HK-2 (cell line): ENCODE data around the gene CPEB4.
A peak's percentile ranks its signal among the peaks of the same experiment; 100 is the strongest.

Experiments
- DNase-seq: peaks from one replicate; pipeline ENCODE4 v3.0.0-alpha.2; 2018; ENCODE audit not compliant: unreplicated experiment

Gene CPEB4

DNA sequence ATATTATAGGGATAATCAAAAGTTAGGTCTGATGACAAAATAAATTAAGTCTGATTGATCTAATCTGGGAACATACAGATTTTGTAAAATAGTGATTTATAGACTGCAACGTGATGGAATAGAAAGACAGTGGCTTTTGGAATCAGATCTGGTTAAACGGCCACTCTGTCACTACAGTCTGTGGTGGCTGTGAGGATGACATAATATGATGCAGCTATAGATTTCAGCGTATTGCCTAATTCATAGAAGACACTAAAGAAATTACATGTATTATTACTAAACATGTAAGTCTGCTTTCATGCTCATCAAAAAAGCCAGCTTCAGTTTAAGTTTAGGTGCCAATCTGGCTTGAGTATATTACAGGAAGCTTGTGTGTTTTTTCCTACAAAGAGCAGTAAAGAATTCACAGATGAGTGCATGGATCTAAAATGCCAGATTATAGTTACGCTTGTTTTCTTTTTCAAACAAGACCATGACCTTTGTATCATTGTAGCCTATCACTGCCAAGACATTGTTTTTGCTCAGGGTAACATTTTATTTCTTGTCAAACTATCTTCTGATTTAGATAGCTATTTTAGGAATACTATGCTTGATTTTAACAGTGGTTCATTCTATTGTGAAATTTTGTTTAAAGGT lies 25.7 kb downstream of the CPEB4 start:
- no peak for DNase-seq

DNA sequence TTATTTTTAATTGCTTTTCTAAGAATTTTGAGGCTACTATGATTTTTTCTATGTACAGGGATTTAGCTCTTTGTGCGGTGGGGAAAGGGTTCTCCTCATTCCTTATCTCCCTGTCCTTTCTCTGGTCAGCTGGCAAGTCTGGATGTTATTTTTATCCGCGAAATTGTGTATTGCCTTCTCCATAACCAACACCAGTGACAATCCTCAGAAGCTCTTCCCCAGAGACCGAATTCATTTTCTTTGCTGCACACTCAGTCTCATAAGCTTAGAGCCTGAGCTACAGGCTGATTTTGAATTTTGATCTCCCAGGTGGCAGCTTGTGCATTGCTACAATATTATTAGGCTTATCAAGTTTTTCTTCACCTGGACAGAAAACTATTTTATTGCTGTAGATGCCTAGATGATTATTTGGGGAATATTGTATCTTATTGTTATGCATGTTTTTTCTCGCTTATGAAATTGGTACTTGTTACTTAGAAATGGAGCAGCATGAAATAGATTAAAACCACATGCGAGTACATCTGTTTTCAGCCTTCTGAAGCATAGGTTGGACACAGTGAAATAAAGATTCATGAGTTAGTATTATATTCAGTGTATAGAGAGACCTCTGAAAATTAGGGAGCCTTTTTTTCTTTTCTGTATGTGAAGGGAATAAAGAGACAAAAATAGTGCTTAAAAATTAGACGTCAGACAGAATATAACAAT lies 27.3 kb downstream of the CPEB4 start:
- DNase-seq, result no peak

- no peak for DNase-seq
These were observed 28.1 kb downstream of the CPEB4 start for GRCh38 chr5:173916233-173916632.

GRCh38 chr5:173917788-173918786 lies 29.9 kb downstream of the CPEB4 start:
- peak; percentile 25 for DNase-seq

DNA sequence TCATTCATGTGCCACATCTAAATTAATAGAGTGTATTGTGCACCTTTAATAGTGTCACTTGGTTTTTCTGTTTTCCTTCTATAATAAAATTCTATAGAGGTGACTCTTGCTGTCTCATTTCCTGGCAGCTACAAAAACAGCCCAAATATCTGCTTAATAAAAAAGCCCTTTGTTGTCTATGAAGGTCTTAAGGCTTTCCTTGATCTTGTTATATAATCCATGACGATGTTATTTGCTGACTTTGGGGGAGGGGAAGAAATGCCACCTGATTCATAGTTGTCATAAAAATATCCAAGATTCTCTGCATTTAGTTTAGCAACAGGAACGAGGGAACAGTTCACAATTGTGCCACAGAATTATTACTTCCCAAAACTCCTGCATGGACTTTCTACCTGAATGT lies 31.3 kb downstream of the CPEB4 start:
- no peak for DNase-seq

DNA sequence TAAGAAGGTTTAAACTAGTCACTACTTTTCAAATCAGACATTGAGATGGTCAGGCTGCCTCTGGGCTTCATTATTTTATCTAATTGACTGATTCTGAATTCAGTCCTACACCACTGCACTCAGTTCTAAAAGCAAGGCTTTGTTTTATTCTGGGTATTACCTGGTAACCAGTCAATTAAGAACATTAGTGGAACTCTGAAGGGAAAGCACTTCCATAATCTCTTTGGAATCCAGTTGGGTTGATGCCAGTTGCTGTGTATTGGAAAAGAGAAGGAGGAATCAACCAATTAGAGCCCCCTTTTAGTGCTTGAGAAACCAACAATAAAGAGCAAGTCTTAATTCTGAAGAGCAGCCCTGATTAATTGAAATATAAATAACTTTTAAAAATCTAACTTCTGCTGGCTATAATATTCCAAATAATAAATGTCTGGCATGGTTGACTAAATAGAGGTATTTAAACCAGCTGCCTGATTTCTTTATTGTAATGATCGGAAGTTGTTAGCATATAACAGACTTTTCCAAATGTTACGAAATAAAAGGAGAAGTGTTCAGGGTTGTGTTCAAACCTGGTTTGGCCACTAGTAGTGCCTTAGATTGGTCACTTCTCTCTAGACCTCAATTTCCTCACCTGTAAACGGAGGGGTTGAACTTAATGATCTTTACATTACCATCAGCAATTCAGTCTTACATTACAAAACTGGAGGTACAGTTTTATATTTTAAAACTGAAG lies 32.0 kb downstream of the CPEB4 start:
- no peak for DNase-seq

GRCh38 chr5:173920866-173921555 lies 32.9 kb downstream of the CPEB4 start:
- no peak for DNase-seq

DNA sequence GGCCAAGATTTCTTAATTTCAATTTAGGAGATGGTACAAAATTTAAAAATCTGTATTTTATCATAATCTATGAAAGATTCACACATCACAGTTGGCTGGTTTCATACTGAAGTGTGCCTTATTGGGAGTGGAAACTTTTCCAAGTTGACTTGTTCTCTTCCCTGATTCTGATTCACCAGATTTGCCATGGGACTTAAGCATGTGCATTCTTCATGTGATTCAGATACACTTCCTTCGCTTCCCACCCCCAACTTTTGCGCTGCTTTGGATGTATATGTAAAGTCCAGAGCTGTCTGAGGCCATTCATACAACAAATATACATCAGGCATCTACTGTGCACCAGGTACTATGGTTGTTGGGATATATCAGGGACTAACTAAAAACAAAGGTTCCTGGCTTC lies 34.4 kb downstream of the CPEB4 start:
- DNase-seq, result no peak

DNA sequence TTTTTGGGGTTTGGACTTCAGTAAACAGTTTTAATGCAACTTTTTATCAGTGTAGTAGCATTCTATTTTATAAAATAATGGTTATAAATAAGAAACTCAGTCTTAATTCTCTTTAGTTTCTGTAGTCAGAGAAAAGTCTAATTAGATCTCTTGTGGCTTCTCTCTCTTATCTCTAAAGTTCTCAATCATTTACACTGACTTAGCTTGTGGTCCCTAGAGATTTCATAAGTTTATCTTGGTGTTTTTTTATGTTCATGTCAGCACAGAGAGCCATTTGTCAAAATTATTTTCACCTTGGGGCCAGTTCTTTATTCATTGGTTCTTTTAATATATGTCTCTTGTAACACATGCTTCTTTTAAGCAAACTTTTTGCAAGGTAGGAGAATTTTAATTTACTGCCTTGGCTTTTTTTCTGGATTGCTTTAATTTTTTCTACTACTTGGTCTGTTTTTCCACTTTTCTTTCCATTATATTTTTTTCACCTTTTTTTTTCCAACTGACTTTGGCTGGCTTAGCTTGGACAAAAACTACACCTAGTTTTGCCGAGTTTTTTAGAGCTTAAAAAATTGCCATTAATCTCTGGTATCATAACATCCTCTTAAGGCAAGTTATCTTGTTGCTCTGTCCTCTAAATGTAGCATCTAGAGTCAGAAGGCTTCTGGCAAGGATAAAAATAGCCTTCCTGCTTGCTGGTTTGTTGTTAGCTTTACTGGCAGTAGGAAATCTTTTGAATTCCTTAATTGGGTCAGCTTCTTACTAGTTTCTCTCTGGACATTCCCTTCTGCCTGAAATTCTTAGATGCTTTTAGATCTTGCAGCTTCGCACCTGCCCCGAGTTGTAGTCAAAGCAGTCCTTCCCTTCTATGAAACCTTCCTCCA lies 35.3 kb downstream of the CPEB4 start:
- DNase-seq, result no peak

GRCh38 chr5:173924899-173925298 lies 36.8 kb downstream of the CPEB4 start:
- no peak for DNase-seq

GRCh38 chr5:173925449-173926071 lies 37.4 kb downstream of the CPEB4 start:
- no peak for DNase-seq

DNA sequence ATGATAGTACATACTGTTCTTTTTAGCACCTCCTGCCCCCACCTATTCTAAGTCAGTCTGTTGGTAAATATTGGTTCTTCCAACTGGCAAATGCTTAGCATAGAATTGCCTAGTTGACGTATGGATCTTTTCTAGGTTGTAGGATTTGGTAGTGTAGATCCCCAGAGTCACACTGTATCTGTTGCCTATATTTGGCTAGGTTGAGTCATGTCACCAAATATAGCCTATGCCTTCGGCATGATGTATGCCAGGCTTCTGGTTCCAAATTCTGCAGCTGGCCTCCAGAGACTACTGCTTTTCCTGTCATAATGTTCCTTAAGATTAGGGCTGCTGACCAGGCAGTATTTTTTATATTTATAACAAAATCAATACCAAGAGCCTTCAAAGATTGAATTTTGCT lies 38.2 kb downstream of the CPEB4 start:
- no peak for DNase-seq

GRCh38 chr5:173928871-173929574 lies 40.9 kb downstream of the CPEB4 start:
- DNase-seq, result no peak

DNA sequence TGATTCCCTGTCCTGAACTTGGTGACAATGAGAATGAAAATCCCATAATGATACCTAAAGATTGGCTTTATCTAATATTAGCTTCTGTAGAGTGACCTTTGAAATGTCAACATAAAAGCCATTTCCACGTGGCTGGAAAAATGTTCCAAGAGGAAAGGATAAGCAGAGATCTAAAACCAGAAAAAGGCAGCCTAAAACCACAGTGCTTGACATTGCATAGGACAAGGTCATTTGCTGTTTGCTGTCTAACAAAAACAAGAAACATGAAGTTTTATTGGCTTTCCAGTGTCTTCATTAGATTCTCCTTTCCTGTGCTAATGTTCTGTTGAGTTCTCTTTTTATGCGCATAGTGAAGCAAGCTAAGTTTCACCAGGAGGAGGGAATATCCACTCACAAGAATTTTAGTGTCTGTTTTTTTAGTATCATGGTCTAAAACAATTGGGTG lies 44.6 kb downstream of the CPEB4 start:
- no peak for DNase-seq

- no peak for DNase-seq
These were observed 45.8 kb downstream of the CPEB4 start for GRCh38 chr5:173933901-173934300.

DNA sequence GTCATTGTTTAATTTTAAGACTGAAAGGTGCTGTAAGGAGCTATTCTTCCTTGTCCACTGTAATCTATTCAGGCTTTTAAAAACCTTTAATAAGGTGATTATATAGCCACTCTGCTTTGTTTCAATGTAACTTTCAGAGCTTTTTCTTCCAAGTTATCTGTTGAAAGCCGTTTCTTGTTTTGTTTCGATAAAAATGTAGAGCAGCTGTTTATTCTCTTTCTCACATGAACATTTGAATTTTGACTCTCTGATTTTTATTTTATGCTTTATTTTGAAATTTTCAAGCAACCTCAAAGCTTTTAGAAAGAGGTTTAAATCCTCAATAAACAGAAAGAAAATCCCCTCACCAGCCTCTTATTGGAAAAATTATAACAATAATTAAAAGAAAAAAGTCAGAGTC lies 47.2 kb downstream of the CPEB4 start:
- no peak for DNase-seq

DNA sequence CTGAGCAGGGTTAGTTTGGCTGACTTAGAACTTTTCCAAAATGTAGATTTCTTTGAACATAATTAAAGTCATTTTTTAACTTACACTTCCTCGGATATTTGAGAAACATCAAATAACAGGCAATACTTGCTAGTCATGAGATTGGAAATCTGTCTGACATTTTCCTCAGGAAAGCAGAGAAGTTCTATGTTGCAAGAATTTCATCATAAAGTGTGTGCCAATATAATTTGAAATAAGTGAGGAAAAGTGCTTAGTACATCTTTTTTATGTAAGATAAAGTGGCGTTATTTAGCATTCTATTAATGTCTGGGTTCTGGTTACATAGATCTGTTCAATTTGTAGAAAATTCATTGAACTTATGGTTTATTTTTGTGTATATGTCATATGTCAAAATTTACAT lies 52.1 kb downstream of the CPEB4 start:
- DNase-seq, result no peak

DNA sequence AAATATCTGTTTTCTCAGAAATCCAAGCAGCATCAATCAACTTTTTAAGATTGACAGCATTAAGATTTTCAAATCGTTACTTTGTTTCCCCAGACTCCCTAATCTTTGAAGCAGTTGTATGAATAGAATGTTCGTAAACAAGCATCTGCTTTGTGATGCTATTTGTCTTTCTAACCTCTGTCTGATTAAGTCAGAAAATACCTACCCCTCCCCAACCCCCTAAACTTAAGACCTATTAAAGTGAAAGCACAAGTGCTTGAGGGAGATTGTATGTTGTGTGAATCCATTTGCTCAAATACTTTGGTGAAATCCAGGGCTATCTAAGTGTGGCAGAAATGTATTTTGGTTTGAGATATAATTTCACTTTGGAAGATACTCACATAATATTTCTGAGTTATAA lies 53.0 kb downstream of the CPEB4 start:
- DNase-seq, result no peak

GRCh38 chr5:173941758-173942401 lies 53.7 kb downstream of the CPEB4 start:
- DNase-seq, result no peak
